GM13976 (cell line): ENCODE results near the gene GNAQ.

Source experiments
- DNase-seq: peaks from one replicate; pipeline ENCODE4 v3.0.0; 2012; ENCODE audit warnings: low spot score
- in situ Hi-C: fragments of 300-500 bp; cut with MboI; formaldehyde crosslinking; loops from one replicate; pipeline ENCODE4 v1.12.0; 2022; ENCODE audit warnings: low sequenced_read_pairs, mixed read lengths, inconsistent platforms; ENCODE audit not compliant: unreplicated experiment
- TF ChIP-seq, protein P1 (sequence below): IDR thresholded peaks from 2 replicates; pipeline ENCODE4 v1.5.1; 2012; ENCODE audit warnings: borderline replicate concordance, mild to moderate bottlenecking; ENCODE audit not compliant: insufficient read depth; ENCODE audit errors: extremely low read depth, missing control alignments, control extremely low read depth

GNAQ gene

DNA sequence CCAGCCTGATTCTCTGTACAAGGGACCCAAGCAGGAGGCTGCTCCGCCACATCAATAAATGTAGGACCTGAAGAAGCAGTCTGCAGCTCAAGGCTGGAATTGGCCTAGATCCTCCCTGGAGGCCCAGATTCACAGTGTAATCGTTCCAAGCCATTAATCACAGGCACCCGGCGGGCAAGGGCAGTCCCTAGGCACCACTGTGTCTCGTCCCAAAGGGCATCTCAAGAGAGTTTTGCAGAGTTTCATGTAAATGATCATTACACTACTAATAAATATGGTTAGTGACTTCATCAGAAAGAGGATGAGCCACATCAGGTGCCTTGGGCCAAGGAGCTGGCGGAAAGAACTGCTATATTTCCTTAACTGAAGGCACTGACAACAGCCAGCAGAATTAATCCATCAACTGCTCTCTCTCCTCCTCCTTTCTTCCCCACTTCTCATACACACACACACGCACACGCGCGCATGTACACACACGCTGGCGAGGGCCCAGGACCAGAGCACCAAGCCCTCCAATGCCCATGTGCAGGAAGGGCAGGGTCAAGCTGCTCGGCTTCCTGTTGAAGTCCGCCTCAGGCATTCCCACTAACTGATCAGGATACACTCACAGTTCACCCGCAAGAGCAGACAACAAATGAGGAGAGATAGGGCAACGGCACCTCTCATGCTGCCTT, 33.9 kb downstream of the GNAQ start:
- TF ChIP-seq, protein P1, sequence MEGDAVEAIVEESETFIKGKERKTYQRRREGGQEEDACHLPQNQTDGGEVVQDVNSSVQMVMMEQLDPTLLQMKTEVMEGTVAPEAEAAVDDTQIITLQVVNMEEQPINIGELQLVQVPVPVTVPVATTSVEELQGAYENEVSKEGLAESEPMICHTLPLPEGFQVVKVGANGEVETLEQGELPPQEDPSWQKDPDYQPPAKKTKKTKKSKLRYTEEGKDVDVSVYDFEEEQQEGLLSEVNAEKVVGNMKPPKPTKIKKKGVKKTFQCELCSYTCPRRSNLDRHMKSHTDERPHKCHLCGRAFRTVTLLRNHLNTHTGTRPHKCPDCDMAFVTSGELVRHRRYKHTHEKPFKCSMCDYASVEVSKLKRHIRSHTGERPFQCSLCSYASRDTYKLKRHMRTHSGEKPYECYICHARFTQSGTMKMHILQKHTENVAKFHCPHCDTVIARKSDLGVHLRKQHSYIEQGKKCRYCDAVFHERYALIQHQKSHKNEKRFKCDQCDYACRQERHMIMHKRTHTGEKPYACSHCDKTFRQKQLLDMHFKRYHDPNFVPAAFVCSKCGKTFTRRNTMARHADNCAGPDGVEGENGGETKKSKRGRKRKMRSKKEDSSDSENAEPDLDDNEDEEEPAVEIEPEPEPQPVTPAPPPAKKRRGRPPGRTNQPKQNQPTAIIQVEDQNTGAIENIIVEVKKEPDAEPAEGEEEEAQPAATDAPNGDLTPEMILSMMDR, result no peak
- no peak for DNase-seq

DNA sequence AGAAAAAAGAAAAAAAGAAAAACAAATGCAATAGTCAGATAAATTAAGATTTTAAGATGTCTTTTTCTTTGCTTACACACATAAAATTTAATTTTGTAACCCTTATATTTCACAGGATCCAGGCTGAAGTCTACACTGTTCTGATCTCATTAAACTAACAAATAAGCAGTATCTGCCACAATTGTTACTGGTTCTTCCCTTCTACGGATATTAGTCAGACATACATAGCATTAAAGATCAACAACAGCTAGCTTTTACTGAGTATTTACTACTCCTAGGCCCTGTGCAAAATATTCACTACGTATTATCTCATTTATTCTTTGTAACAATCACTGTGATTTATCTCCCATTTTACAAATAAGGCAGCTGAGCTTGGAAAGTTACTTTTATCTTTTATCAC, 34.9 kb downstream of the GNAQ start:
- TF ChIP-seq, protein P1, result no peak
- no peak for DNase-seq
- in situ Hi-C loops, result no loop called here

More for the DNA sequence above, 33.9 kb downstream of the GNAQ start:
- in situ Hi-C loops, result no loop called here

GRCh38 chr9:77991191-77991590, 40.4 kb downstream of the GNAQ start:
- TF ChIP-seq, protein P1, result no peak
- DNase-seq, result no peak
- in situ Hi-C loops, result no loop called here

DNA sequence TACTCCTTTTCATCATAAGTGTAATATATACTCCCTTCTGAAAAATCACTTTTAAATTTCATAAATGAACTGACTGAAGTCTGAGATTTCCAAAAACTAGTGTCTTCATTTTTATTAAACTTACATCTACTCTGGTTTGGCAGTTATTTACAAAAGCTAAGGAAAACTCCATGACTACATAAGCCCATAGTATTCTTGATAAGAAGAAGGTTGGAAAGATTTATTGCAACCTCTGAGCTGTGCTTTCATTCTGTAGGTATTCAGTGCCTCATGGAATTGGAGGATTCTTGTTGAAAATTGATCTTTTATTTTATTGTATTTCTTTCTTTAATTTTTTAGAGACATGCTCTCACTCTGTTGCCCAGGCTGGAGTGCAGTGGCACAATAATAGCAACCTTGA, 41.7 kb downstream of the GNAQ start:
- DNase-seq, result no peak
- TF ChIP-seq, protein P1, result no peak
- in situ Hi-C loops, result no loop called here

GRCh38 chr9:77989458-77989857, 42.2 kb downstream of the GNAQ start:
- in situ Hi-C loops, result no loop called here
- TF ChIP-seq, protein P1, result no peak
- no peak for DNase-seq

DNA sequence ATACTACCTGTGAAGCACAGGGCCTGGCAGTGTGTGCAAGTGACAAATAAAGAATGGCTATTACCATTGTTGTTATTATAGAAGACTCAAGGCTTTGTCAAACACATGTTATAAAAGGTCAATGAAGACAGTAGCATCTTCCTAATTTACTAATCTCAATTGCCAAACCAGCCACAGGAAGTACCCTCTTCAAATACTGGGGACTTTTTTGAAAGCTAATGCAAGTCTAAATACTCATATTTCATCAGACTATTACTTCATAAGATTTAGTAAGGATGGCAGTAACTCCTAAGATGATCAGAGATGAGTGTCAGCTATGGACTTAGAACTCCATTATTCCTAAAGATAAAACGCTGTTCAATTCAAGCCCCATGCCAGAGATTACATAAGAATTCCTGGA, 43.0 kb downstream of the GNAQ start:
- TF ChIP-seq, protein P1, result no peak
- in situ Hi-C loops, result no loop called here
- no peak for DNase-seq
